K562 (cell line): Measurements from ENCODE around the gene OR2B6. TPM values are rescaled to one million over a fixed set of nuclear protein-coding genes. Genes with fewer than 3 reads are reported as not detected.

Experiments
- ATAC-seq: fragments of 200-7000 bp; cut with Tn5 transposase; 3 replicates; pipeline ENCODE4 v1.9.1; 2020; ENCODE audit warnings: moderate library complexity
- BruUV-seq: library from RNA; stranded (reverse); fragments of 400-500 nt; replicated peaks from 2 replicates; lab custom pipeline; 2021; lab: Mats Ljungman, UMichigan
- CTCF ChIA-PET: fragments of 300-600 bp; formaldehyde crosslinking; extraction: SDS; loops from one replicate; lab custom pipeline; 2021; ENCODE audit warnings: low intra/inter-chr PET ratio; lab: Yijun Ruan, JAX
- POLR2A ChIA-PET: fragments of 300-600, 350-650 bp; sonication (Branson Sonifier 250); formaldehyde crosslinking; extraction: SDS; loops from one replicate; lab custom pipeline; 2021; ENCODE audit warnings: antibody characterized with exemption, inconsistent platforms; lab: Yijun Ruan, JAX
- DNase-seq, 4 experiments: peaks; one replicate each; pipeline versions ENCODE4 v3.0.0 to v3.0.0-alpha.2; 2011 to 2018; ENCODE audit warnings: low spot score in 3 of 4, mixed read lengths in 3 of 4; ENCODE audit errors: extremely low read depth in 1 of 4
- FAIRE-seq: peaks from 2 replicates; lab custom pipeline; 2011; peaks lifted over from hg19 to GRCh38; lab: Jason Lieb, UNC
- H2AFZ ChIP-seq: 2 replicates; pipeline ENCODE4 v1.6.0; 2011; ENCODE audit warnings: low read depth, low read length, control low read depth, inconsistent platforms
- H3K27ac ChIP-seq: fragments of 200-600 bp; 3 replicates; pipeline ENCODE4 v1.8.0; 2011; ENCODE audit warnings: low read depth, mild to moderate bottlenecking, control low read depth, inconsistent platforms, low read length, moderate library complexity, mixed read lengths; ENCODE audit errors: extremely low read depth
- H3K27me3 ChIP-seq, 2 experiments: fragments of 300-600 bp in 1 of 2; 2 replicates in 1 of 2; 3 replicates in 1 of 2; pipeline versions ENCODE4 v1.6.0 to v1.8.0; 2011; ENCODE audit warnings: inconsistent platforms in 2 of 2, low read length in 2 of 2, mild to moderate bottlenecking in 1 of 2, mixed read lengths in 1 of 2, moderate library complexity in 1 of 2; ENCODE audit not compliant: control insufficient read depth in 2 of 2, insufficient read depth in 2 of 2
- H3K36me3 ChIP-seq: fragments of 300-600 bp; 3 replicates; pipeline ENCODE4 v1.8.0; 2011; ENCODE audit warnings: mild to moderate bottlenecking, low read length, inconsistent platforms; ENCODE audit not compliant: control insufficient read depth, insufficient read depth
- H3K4me1 ChIP-seq, 2 experiments: fragments of 200-600 bp in 1 of 2; replicated peaks in 1 of 2; 2 replicates in 1 of 2; 3 replicates in 1 of 2; pipeline versions ENCODE4 v1.5.1 to v1.8.0; 2011; ENCODE audit warnings: inconsistent platforms in 2 of 2, low read length in 2 of 2, mild to moderate bottlenecking in 1 of 2, mixed read lengths in 1 of 2, moderate library complexity in 1 of 2; ENCODE audit not compliant: control insufficient read depth in 2 of 2, insufficient read depth in 2 of 2
- H3K4me2 ChIP-seq: 2 replicates; pipeline ENCODE4 v1.6.1; 2011; ENCODE audit warnings: low read length, control low read depth, inconsistent platforms, mixed read lengths; ENCODE audit not compliant: insufficient read depth
- H3K4me3 ChIP-seq: fragments of 200-600 bp; sonication (generic), shearing (Covaris generic); 2 replicates; pipeline ENCODE4 v1.5.1; 2016; ENCODE audit warnings: control low read depth, inconsistent platforms
- H3K79me2 ChIP-seq: fragments of 200-600 bp; 3 replicates; pipeline ENCODE4 v1.8.0; 2011; ENCODE audit warnings: low read length, inconsistent platforms; ENCODE audit not compliant: control insufficient read depth, insufficient read depth
- H3K9ac ChIP-seq, 2 experiments: 2 replicates each; pipeline versions ENCODE4 v1.6.0 to v1.6.1; 2011; ENCODE audit warnings: low read depth in 2 of 2, low read length in 2 of 2, control low read depth in 1 of 2, inconsistent platforms in 1 of 2, mild to moderate bottlenecking in 1 of 2, mixed read lengths in 1 of 2; ENCODE audit not compliant: insufficient read depth in 1 of 2
- H3K9me1 ChIP-seq: one replicate; pipeline ENCODE4 v1.6.0; 2011; ENCODE audit warnings: inconsistent platforms, mild to moderate bottlenecking, low read length, moderate library complexity; ENCODE audit not compliant: control insufficient read depth, insufficient read depth
- H3K9me3 ChIP-seq: replicated peaks from 2 replicates; pipeline ENCODE4 v1.5.1; 2011; ENCODE audit warnings: low read depth, low read length, inconsistent platforms; ENCODE audit not compliant: control insufficient read depth, insufficient read depth
- H4K20me1 ChIP-seq: replicated peaks from 2 replicates; pipeline ENCODE4 v1.6.1; 2011; ENCODE audit warnings: low read length, inconsistent platforms, mixed read lengths; ENCODE audit not compliant: control insufficient read depth, insufficient read depth
- CGGBP1 ChIP-seq: fragments of 250-450 bp; sonication (Bioruptor Pico); IDR thresholded peaks from 2 replicates; pipeline ENCODE4 v1.9.0; 2021; ENCODE audit warnings: mild to moderate bottlenecking
- E2F6 ChIP-seq, 2 experiments: IDR thresholded peaks; 2 replicates each; pipeline ENCODE4 v1.6.1; 2011; ENCODE audit warnings: borderline replicate concordance in 1 of 2, control low read depth in 1 of 2, low read depth in 1 of 2, low read length in 1 of 2, mild to moderate bottlenecking in 1 of 2, mixed read lengths in 1 of 2, moderate library complexity in 1 of 2; ENCODE audit not compliant: insufficient read depth in 1 of 2, insufficient read length in 1 of 2, poor library complexity in 1 of 2, severe bottlenecking in 1 of 2; ENCODE audit errors: extremely low read depth in 1 of 2
- HDAC1 ChIP-seq, 2 experiments: fragments of 450-650 bp; IDR thresholded peaks; 2 replicates each; pipeline ENCODE4 v1.6.1; 2016 to 2017; ENCODE audit warnings: inconsistent platforms in 1 of 2, mild to moderate bottlenecking in 1 of 2, moderate library complexity in 1 of 2
- MLX ChIP-seq, 2 experiments: fragments of 450-650 bp in 1 of 2; sonication (generic) in 1 of 2; formaldehyde crosslinking; conservative IDR thresholded peaks; 2 replicates each; pipeline versions ENCODE4 v1.4.0 to v1.8.1; 2020 to 2022; ENCODE audit warnings: mild to moderate bottlenecking in 1 of 2, missing genetic modification reagents in 1 of 2
- NFIX ChIP-seq: fragments of 250-450 bp; sonication (Bioruptor Pico); IDR thresholded peaks from 2 replicates; pipeline ENCODE4 v1.4.0; 2020; ENCODE audit warnings: low read depth, mild to moderate bottlenecking, moderate library complexity
- PATZ1 ChIP-seq: fragments of 250-450 bp; sonication (Bioruptor Pico); IDR thresholded peaks from 2 replicates; pipeline ENCODE4 v1.5.0; 2020; ENCODE audit warnings: mild to moderate bottlenecking, borderline replicate concordance
- RBM25 ChIP-seq: fragments of 200-400 bp; formaldehyde crosslinking; IDR thresholded peaks from 2 replicates; pipeline ENCODE4 v1.6.1; 2018; ENCODE audit warnings: low read length, low read depth, moderate library complexity; ENCODE audit not compliant: severe bottlenecking
- SRSF7 ChIP-seq: fragments of 200-400 bp; formaldehyde crosslinking; optimal IDR thresholded peaks from 2 replicates; pipeline ENCODE3; 2017; ENCODE audit warnings: mild to moderate bottlenecking, low read depth, low read length
- ZHX1 ChIP-seq: fragments of 150-350 bp; conservative IDR thresholded peaks from 2 replicates; pipeline ENCODE4 v1.6.1; 2014; ENCODE audit warnings: low read length
- ZNF239 ChIP-seq: fragments of 250-450 bp; sonication (Bioruptor Pico); IDR thresholded peaks from 2 replicates; pipeline ENCODE4 v1.4.0; 2020; ENCODE audit warnings: mild to moderate bottlenecking
- ZNF354B ChIP-seq: fragments of 250-450 bp; sonication (Bioruptor Pico); IDR thresholded peaks from 2 replicates; pipeline ENCODE4 v1.4.0; 2020
- ZNF586 ChIP-seq: fragments of 450-650 bp; formaldehyde crosslinking; conservative IDR thresholded peaks from 2 replicates; pipeline ENCODE4 v1.4.0; 2020; ENCODE audit warnings: mild to moderate bottlenecking, moderate library complexity
- WGBS: fragments of 100-300 bp; shearing (Covaris generic); methylation state at CpG from one replicate; pipeline ENCODE4 v1.1.6; 2016; ENCODE audit warnings: low coverage, mixed read lengths; ENCODE audit not compliant: insufficient coverage; ENCODE audit errors: missing lambda C conversion rate; 5-methylcytosine and 5-hydroxymethylcytosine counted together
- in situ Hi-C: fragments of 300-500 bp; cut with MboI; formaldehyde crosslinking; loops from 4 replicates; pipeline ENCODE4 v1.15.0; 2018; ENCODE audit warnings: inconsistent platforms, mixed read lengths
- intact Hi-C: fragments of 100-400 bp; cut with micrococcal nuclease; formaldehyde crosslinking; loops from 2 replicates; pipeline ENCODE4 v1.14.2; 2022
- polyA plus RNA-seq, 8 experiments: library from polyadenylated mRNA; depleted of rRNA in 4 of 8; stranded (reverse) in 5 of 8; unstranded in 3 of 8; fragments of >200 nt; fragmentation: Nextera tagmentation in 2 of 8; fragmentation: Illumina TruSeq in 1 of 8; extraction: Ambion mirVana in 2 of 8; extraction: Trizol in 1 of 8; gene quantifications; 2 replicates each; pipeline versions ENCODE4 v1.2.1 to v1.2.3, GENCODE V29; 2011 to 2014; ENCODE audit warnings: inconsistent platforms in 1 of 8, missing spikeins in 1 of 8
- total RNA-seq, 7 experiments: library from RNA; depleted of rRNA in 6 of 7; stranded (reverse); fragments of >200 nt in 6 of 7; fragmentation: Illumina TruSeq in 2 of 7; extraction: Trizol in 2 of 7; gene quantifications; 2 replicates each; pipeline versions ENCODE4 v1.2.1 to v1.2.3, GENCODE V29; 2011 to 2021; ENCODE audit warnings: low replicate concordance in 1 of 7

Gene OR2B6
- total and polyA plus RNA-seq, 9 of the 15 experiments (the other 6 are each of a cell fraction or from before 2014, with no cell fraction given), result 1.9 to 18.7 (median 4.4) TPM

GRCh38 chr6:27957516-27957915 is 475 bp downstream of the OR2B6 start:
- no peak for FAIRE-seq
- POLR2A ChIA-PET, result interaction anchor here (1.2 to 1.5 kb wide), 2 partner anchors 17 to 19 kb away, joined by 3 to 4 read pairs; no protein-coding TSS in a partner anchor
- H3K4me2 ChIP-seq, result no peak overlapping the region
- no peak for TF ChIP-seq PATZ1 (CRISPR knock-in tag)
- TF ChIP-seq CGGBP1 (CRISPR knock-in tag), result no peak
- no peak for TF ChIP-seq E2F6 (IDR thresholded peaks at IDR 0.05; ENCODE audit: borderline replicate concordance in 1 of 2, extremely low read depth in 1 of 2, insufficient read depth in 1 of 2, insufficient read length in 1 of 2, low read depth in 1 of 2, low read length in 1 of 2, poor library complexity in 1 of 2, severe bottlenecking in 1 of 2)
- no peak for TF ChIP-seq ZNF586 (CRISPR knock-in tag)
- TF ChIP-seq NFIX (CRISPR knock-in tag), result no peak
- TF ChIP-seq MLX (CRISPR knock-in tag; conservative IDR thresholded peaks at IDR 0.05), result no peak
- no peak for TF ChIP-seq ZNF354B (CRISPR knock-in tag)
- no peak for TF ChIP-seq ZHX1
- no peak for TF ChIP-seq RBM25
- TF ChIP-seq SRSF7, result no peak
- TF ChIP-seq HDAC1 (IDR thresholded peaks at IDR 0.05), result no peak
- TF ChIP-seq ZNF239 (CRISPR knock-in tag), result no peak

More at GRCh38 chr6:27957516-27957915, 475 bp downstream of the OR2B6 start:
- in situ Hi-C loops (no loop called here), intact Hi-C loops (no loop called here)
- Histone ChIP-seq H3K9ac (no peak overlapping the region; a peak in 1 of 4 replicates), H4K20me1 (no peaks in the 10 kb centered on the region), H3K27ac (no peak overlapping the region), H3K4me3 (no peak overlapping the region), H3K36me3 (peaks cover 47% of the 10 kb centered on the region), H3K27me3 (no peaks in the 10 kb centered on the region), H3K9me1 (no peaks in the 10 kb centered on the region), H3K9me3 (no peaks in the 10 kb centered on the region), H3K79me2 (no peaks in the 10 kb centered on the region; the same call in 2 of the 3 replicates), H2AFZ (no peak overlapping the region), H3K4me1 (no peaks in the 10 kb centered on the region)
- no TSS peak for BruUV-seq
- CTCF ChIA-PET, result no interaction called here
- 89% methylated on average over 4 of the region's 4 CpGs for WGBS
- DNase-seq (no peak), ATAC-seq (no peak)
